IMR-90 (cell line): Measurements from ENCODE around the gene USP31.

ENCODE experiments used
- BHLHE40 ChIP-seq: fragments of 150-350 bp; IDR thresholded peaks from 2 replicates; pipeline ENCODE4 v1.6.1; 2016; ENCODE audit warnings: mild to moderate bottlenecking, low read depth, low read length
- CHD1 ChIP-seq: IDR thresholded peaks from 2 replicates; pipeline ENCODE4 v1.6.1; 2012; ENCODE audit warnings: low read depth, low read length, improper control_type of control experiment
- CTCF ChIP-seq: conservative IDR thresholded peaks from 2 replicates; pipeline ENCODE4 v1.5.1; 2012; ENCODE audit warnings: mild to moderate bottlenecking, low read depth, low read length, improper control_type of control experiment
- POLR2A ChIP-seq: IDR thresholded peaks from 2 replicates; pipeline ENCODE4 v1.6.1; 2012; ENCODE audit warnings: mild to moderate bottlenecking, low read depth, low read length
- RCOR1 ChIP-seq: IDR thresholded peaks from 2 replicates; pipeline ENCODE4 v1.6.1; 2012; ENCODE audit warnings: mild to moderate bottlenecking, low read length, improper control_type of control experiment; ENCODE audit not compliant: insufficient replicate concordance
- USF2 ChIP-seq: fragments of 150-350 bp; IDR thresholded peaks from 2 replicates; pipeline ENCODE4 v1.6.1; 2017; ENCODE audit warnings: mild to moderate bottlenecking, antibody characterized with exemption, low read length, low read depth

DNA sequence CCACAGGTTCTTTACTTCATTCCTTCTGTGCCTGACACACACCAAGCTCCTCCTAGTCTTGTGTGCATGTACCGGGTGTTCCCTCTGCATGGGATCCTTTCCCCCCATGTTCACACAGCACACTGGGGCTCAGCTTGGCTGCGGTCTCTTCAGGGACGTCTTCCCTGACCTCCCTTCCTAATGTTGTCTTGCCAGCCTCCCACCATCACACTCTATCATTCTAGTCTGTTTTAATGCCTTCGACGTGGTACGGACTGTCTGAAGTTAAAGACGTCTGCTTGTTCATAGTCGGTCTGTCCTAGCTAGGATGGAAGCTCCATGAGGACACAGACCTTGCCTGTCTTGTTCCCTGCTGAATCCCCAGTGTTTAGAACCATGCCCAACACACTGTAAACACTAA, 60.1 kb downstream of the USP31 start:
- TF ChIP-seq CTCF = no peak
- TF ChIP-seq USF2 = no peak
- TF ChIP-seq CHD1 = no peak
- TF ChIP-seq POLR2A = no peak
- no peak for TF ChIP-seq RCOR1
- no peak for TF ChIP-seq BHLHE40
